NK-92 treated with Interleukin-12 subunit alpha and Interleukin-12 subunit beta, amount 100 ng/mL, for 24 hours (cell line): ENCODE results near the gene NHLRC1.

Source experiments
- DNase-seq: peaks from one replicate; lab custom pipeline; 2025; lab: John Stamatoyannopoulos, UW

The NHLRC1 gene

DNA sequence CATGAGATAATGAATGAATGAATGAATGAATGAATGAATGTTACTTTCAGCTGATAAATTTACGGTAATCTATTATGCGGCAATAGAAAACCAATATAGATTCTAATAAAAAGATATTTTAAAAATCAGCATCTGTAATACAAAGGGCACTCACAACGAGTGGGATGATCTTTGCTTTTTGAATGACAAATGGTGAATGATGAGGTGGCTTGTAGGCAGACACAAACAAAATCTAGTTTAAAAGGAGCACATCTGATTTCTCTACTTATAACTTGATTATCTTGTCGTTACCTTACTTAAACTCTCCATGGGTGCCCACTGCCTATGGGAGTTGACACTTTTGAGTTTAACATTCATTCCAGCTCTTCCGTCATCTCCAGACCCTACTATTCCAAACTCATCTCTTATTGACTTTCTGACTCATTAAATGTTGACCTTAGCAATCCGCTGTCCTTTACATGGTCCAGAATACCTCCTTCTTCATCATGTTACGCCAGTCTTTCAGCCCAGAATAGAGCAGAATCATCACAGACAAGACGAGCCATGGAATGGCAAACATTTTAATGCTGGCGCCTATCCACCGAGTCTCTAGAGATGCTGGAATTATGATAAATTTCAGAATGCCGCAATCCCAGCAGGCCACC is 41.3 kb downstream of the NHLRC1 start:
- DNase-seq, result no peak

DNA sequence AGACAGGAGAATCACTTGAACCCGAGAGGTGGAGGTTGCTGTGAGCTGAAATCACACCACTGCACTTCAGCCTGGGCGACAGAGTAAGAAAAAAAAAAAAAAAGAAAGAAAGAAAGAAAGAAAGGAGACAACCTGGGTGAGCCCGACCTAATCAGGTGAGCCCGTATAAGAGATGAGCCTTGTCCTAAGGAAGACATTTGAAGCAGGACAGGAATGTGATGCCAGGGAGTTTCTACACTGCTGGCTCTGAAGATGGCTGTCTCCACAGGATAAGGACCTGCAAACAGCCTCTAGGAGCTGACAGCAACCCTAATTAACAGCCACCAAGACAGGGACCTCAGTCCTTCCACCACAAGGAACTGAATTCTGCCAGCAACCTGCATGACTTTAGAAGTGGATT is 41.9 kb downstream of the NHLRC1 start:
- DNase-seq, result no peak

DNA sequence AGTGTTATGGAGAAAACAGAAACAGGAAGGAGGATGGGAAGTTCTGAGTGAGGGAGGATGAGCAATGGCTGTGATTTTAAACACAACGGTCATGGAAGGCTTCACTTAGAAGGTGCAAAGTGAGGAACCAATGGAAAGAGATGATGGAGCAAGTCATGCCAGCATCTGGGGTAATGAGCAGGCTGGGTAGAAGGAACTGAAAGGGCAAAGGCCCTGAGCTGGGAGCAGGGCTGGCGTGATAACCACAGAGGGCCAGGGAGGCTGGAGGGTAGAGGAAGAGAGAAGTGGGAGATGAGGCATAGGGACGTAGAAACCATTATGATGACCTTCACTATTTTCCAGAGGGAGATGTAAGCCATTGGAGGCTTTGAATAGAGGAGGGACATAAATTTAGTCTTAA is 43.6 kb downstream of the NHLRC1 start:
- no peak for DNase-seq

DNA sequence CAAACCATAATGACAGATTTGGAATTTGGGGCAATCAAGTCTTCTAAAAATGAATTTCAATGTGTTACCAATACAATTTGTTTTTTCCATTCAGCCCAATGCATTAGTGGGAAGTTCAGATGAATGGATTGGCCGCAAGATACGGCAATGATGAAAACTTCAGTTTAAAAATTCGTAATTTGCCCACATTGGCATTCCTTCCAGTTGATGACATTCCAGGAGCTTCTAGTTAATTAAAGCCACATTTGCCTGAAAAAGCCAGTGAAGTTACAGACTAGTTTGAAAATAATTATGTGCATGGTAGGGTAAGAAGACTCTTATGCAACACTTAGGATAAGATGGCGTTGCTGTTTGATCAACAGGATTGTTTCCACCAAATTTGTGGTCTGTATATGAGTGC is 46.2 kb downstream of the NHLRC1 start:
- no peak for DNase-seq

DNA sequence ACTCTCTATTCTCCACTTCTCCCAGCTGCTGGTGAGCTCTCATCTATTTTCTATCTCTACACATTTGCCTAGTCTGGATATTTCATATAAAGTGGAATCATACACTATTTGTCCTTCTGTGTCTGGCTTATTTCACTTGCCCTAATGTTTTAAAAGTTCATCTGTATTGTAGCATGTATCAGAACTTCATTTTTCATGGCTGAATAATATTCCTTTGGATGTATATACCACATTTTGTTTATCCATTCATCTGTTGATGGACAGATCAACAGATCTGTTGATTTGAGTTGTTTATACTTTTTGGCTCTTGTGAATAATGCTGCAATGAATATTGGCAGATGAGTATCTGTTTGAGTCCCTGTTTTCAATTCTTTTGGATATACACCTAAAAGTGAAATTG is 49.6 kb downstream of the NHLRC1 start:
- no peak for DNase-seq

DNA sequence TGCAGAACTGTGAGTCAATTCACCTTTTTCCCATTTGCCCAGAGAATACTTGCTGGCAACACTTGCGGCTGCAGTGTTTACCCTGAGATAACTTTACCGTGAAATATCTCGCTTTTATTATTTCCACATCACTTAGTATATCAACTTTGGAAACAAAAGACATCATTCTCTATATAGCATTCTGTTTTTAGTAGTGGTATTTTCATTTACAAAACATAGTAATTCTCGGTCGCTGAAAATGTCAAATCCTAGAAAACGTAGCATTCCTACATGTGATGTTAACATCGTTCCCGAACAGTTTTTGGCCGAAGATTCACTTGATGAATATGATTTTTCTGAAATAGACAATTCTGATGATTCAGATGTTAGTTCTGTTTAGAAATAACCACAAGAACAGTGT is 52.0 kb downstream of the NHLRC1 start:
- DNase-seq, result no peak
